ACC112 (cell line): ENCODE results near the gene TEKTIP1.

Experiments
- H2AFZ ChIP-seq: fragments of 200-600 bp; sonication (generic); one replicate; pipeline ENCODE4 v1.6.0; 2017; ENCODE audit warnings: antibody characterized with exemption, low read length; ENCODE audit not compliant: unreplicated experiment
- H3K27ac ChIP-seq: fragments of 200-600 bp; sonication (generic); 2 replicates; pipeline ENCODE4 v1.5.1; 2014; ENCODE audit warnings: low read depth, mild to moderate bottlenecking, antibody characterized with exemption, low read length, moderate library complexity
- H3K27me3 ChIP-seq: fragments of 200-600 bp; sonication (generic); 2 replicates; pipeline ENCODE4 v1.6.1; 2014; ENCODE audit warnings: mild to moderate bottlenecking, antibody characterized with exemption, low read length, moderate library complexity, mixed read lengths; ENCODE audit not compliant: insufficient read depth
- H3K36me3 ChIP-seq: fragments of 200-600 bp; sonication (generic); 2 replicates; pipeline ENCODE4 v1.6.1; 2016; ENCODE audit warnings: mild to moderate bottlenecking, antibody characterized with exemption, low read length, moderate library complexity, mixed read lengths; ENCODE audit not compliant: insufficient read depth
- H3K4me1 ChIP-seq: fragments of 200-600 bp; sonication (generic); one replicate; pipeline ENCODE4 v1.6.1; 2016; ENCODE audit warnings: low read length, mixed read lengths; ENCODE audit not compliant: insufficient read depth, unreplicated experiment, control insufficient read depth
- H3K4me3 ChIP-seq: fragments of 200-600 bp; sonication (generic); 2 replicates; pipeline ENCODE4 v1.5.1; 2014; ENCODE audit warnings: mild to moderate bottlenecking, low read depth, low read length
- H3K79me2 ChIP-seq: fragments of 200-600 bp; sonication (generic); one replicate; pipeline ENCODE4 v1.6.0; 2016; ENCODE audit warnings: low read length; ENCODE audit not compliant: control insufficient read depth, unreplicated experiment, insufficient read depth

Gene TEKTIP1

DNA sequence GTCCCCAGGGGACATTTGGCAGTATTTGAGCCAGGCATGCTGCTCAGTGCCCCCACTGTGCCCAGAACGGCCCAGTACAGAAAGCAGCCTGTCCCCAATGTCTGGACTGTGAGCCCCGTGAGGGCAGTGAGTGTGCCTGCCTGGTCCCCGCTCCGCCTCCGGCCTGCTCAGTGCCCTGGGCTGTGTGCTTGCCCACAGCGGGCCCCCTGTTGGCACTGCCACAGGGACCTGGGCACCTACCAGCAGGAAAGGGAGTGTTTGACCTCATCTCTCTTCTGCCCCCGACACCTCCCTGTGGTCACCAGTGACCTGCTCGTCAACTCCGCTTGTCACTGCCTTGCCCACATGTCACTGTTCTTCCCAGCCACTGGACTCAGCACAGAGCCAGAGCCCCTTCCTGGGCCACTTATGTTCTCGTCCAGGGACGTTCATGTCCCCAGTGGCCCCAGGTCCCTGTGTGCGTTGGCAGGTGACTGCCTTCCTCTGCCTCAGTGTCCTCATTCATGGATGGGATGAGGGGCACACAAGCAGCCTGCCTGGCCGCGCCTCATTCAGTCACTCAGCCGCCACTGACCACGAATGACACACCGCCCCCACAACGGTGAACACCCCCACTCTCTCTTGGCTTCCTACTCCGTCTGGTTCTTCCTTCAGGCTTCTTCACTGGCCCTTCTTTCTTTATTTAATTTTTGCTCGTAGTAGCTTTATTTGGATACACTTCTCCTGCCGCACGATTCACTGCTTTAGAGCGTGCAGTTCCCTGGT, 30.0 kb upstream of the TEKTIP1 start:
- Histone ChIP-seq H3K27ac (peak overlapping the region; percentile 26; the same call in 1 of the 2 replicates), H3K4me3 (no peak overlapping the region), H3K4me1 (peaks cover 20% of the 10 kb centered on the region), H2AFZ (no peak overlapping the region), H3K36me3 (no peaks in the 10 kb centered on the region), H3K79me2 (peaks cover 76% of the 10 kb centered on the region), H3K27me3 (no peaks in the 10 kb centered on the region)

GRCh38 chr19:3509566-3509989, 29.4 kb upstream of the TEKTIP1 start:
- Histone ChIP-seq H3K4me1 (peaks cover 20% of the 10 kb centered on the region), H3K4me3 (no peak overlapping the region), H2AFZ (no peak overlapping the region), H3K27me3 (no peaks in the 10 kb centered on the region), H3K36me3 (no peaks in the 10 kb centered on the region), H3K27ac (peak overlapping the region; percentile 26; the same call in 1 of the 2 replicates), H3K79me2 (peaks cover 82% of the 10 kb centered on the region)

GRCh38 chr19:3510727-3511126, 28.2 kb upstream of the TEKTIP1 start:
- no peak overlapping the region for H2AFZ ChIP-seq
- H3K27ac ChIP-seq = no peak overlapping the region
- H3K4me1 ChIP-seq = peaks cover 20% of the 10 kb centered on the region
- H3K79me2 ChIP-seq = peaks cover 91% of the 10 kb centered on the region
- H3K4me3 ChIP-seq = no peak overlapping the region
- H3K36me3 ChIP-seq = no peaks in the 10 kb centered on the region
- no peaks in the 10 kb centered on the region for H3K27me3 ChIP-seq

GRCh38 chr19:3511506-3512251, 27.3 kb upstream of the TEKTIP1 start:
- Histone ChIP-seq H3K4me3 (no peak overlapping the region), H3K27ac (no peak overlapping the region), H2AFZ (no peak overlapping the region), H3K79me2 (peaks cover 97% of the 10 kb centered on the region), H3K4me1 (peaks cover 20% of the 10 kb centered on the region), H3K27me3 (no peaks in the 10 kb centered on the region), H3K36me3 (no peaks in the 10 kb centered on the region)

GRCh38 chr19:3512562-3513228, 26.3 kb upstream of the TEKTIP1 start:
- Histone ChIP-seq H3K4me1 (peaks cover 17% of the 10 kb centered on the region), H3K27ac (no peak overlapping the region), H3K4me3 (no peak overlapping the region), H3K36me3 (no peaks in the 10 kb centered on the region), H3K27me3 (no peaks in the 10 kb centered on the region), H3K79me2 (peaks cover 90% of the 10 kb centered on the region), H2AFZ (no peak overlapping the region)

GRCh38 chr19:3513229-3514140, 25.5 kb upstream of the TEKTIP1 start:
- Histone ChIP-seq H3K27me3 (no peaks in the 10 kb centered on the region), H3K79me2 (peaks cover 87% of the 10 kb centered on the region), H2AFZ (no peak overlapping the region), H3K4me3 (no peak overlapping the region), H3K36me3 (no peaks in the 10 kb centered on the region), H3K4me1 (peaks cover 15% of the 10 kb centered on the region), H3K27ac (no peak overlapping the region)

DNA sequence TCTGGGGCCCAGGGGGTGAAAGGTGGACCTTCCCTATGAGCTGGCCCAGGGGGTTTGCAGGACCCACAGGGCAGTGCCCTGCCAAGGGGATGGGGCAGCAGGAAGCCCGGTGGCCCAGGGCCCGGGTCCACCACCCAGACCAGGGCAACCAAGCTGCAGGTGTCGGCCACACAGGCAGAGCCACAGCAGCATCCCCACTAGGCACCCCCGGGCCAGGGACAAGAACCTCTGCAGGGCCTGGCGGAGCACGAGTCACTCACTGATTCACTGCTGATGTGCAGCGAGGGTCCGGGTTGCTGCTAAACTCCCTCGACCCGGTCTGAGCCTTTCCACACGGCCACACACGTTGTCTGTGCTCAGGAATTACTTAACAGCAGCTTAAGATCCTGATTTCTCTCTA, 24.0 kb upstream of the TEKTIP1 start:
- Histone ChIP-seq H3K36me3 (no peaks in the 10 kb centered on the region), H3K4me3 (no peak overlapping the region), H3K4me1 (peaks cover 6% of the 10 kb centered on the region), H3K27me3 (no peaks in the 10 kb centered on the region), H3K27ac (no peak overlapping the region), H2AFZ (no peak overlapping the region), H3K79me2 (peaks cover 81% of the 10 kb centered on the region)

DNA sequence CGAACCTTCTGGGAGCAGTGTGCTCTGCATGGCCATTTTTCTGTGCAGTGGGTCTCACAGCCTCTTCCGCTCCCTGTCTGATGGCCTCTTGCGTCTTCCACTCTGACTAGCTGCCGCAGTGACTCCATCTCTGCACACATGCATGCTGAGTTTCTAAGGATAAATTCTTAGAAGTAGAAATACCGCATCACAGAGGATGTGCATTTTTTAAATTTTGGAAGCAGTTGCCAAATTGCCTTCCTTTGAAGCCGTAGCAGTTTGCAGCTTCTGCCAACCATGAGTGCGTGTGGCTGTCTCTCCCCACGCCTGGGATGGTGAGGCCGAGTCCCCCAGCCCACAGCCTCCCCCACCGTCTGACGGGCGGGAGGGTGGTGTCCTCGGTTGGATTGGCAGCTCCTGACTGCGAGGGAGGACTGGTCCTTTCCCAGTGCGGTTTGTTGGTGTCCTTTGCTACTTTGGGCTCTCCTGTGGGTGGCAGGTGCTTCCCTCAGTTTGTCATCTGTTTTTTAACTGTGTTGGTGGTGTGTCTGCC, 23.0 kb upstream of the TEKTIP1 start:
- Histone ChIP-seq H3K27me3 (no peaks in the 10 kb centered on the region), H3K4me1 (peaks cover 5% of the 10 kb centered on the region), H3K27ac (no peak overlapping the region), H2AFZ (no peak overlapping the region), H3K4me3 (no peak overlapping the region), H3K36me3 (no peaks in the 10 kb centered on the region), H3K79me2 (peaks cover 73% of the 10 kb centered on the region)

DNA sequence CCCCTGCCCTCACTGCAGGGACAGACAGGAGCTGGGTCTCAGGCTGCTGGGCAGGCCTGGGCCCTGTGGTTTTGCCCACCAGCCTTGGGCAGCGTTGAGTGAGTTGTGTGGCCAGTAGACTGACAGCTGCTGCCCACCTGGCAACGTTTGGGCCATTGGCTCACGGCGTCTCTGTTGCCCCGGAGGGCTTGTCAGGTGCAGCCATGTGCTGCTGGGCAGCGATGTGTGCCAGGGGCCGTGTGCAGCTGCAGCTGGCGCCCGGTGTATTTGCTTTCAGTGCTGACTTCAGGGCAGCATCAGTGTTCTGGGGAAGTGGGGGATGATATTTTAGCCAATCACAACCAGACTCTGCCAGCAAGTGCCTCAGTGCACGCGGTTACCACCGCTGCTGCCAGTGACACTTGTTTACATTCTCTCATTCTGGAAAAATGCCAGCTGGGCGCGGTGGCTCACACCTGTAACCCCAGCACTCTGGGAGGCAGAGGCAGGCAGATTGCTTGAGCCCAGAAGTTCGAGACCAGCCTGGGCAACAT, 22.2 kb upstream of the TEKTIP1 start:
- Histone ChIP-seq H3K4me3 (no peak overlapping the region), H3K36me3 (no peaks in the 10 kb centered on the region), H3K79me2 (peaks cover 70% of the 10 kb centered on the region), H3K27ac (no peak overlapping the region), H2AFZ (no peak overlapping the region), H3K27me3 (no peaks in the 10 kb centered on the region), H3K4me1 (peaks cover 5% of the 10 kb centered on the region)
